ENCODE measurements around the gene PLCL1. TPM values are rescaled to one million over a fixed set of nuclear protein-coding genes. Genes with fewer than 3 reads are reported as not detected.

PLCL1 gene
- total RNA-seq, 1 experiment from 2014 or later: 0.07 TPM

GRCh38 chr2:198066597-198066996, 262.2 kb downstream of the PLCL1 start:
- POLR2A ChIA-PET: no interaction called here
- DNase-seq (ENCODE audit: low spot score) (no peak), ATAC-seq (no peak)
- no peak for TF ChIP-seq SMAD4 (CRISPR knock-in tag; IDR thresholded peaks at IDR 0.05)
- TF ChIP-seq ZBTB21 (CRISPR knock-in tag; IDR thresholded peaks at IDR 0.05; ENCODE audit: borderline replicate concordance): no peak
- no peak for TF ChIP-seq ZNF232 (CRISPR knock-in tag; IDR thresholded peaks at IDR 0.05)
- TF ChIP-seq ZNF138 (CRISPR knock-in tag; conservative IDR thresholded peaks at IDR 0.05): no peak
- no peak for TF ChIP-seq MAX (CRISPR knock-in tag; IDR thresholded peaks at IDR 0.05)
- no peak for TF ChIP-seq SMAD3 (CRISPR knock-in tag; IDR thresholded peaks at IDR 0.05; ENCODE audit: borderline replicate concordance)
- Mint-ChIP-seq H3K4me1 (0 out of 2 replicates have a peak, but pooled peaks cover 5% of the 10 kb centered on the region), H3K4me3 (no peak overlapping the region), H3K36me3 (no peaks in the 10 kb centered on the region), H3K27me3 (ENCODE audit: low read depth) (no peaks in the 10 kb centered on the region), H3K9me3 (no peaks in the 10 kb centered on the region), H3K27ac (no peak overlapping the region)
- CTCF ChIA-PET: no interaction called here

- H3K4me3 Mint-ChIP-seq: no peak overlapping the region
- no peaks in the 10 kb centered on the region for H3K9me3 Mint-ChIP-seq
- DNase-seq (ENCODE audit: low spot score) (no peak), ATAC-seq (no peak)
- POLR2A ChIA-PET: no interaction called here
- no peaks in the 10 kb centered on the region for H3K27me3 Mint-ChIP-seq (ENCODE audit: low read depth)
- CTCF ChIA-PET: no interaction called here
- TF ChIP-seq MLX (CRISPR knock-in tag; IDR thresholded peaks at IDR 0.05) (no peak), KAT7 (CRISPR knock-in tag; IDR thresholded peaks at IDR 0.05; ENCODE audit: borderline replicate concordance) (no peak), ZNF219 (CRISPR knock-in tag; IDR thresholded peaks at IDR 0.05; ENCODE audit: borderline replicate concordance) (no peak), ZNF121 (CRISPR knock-in tag; IDR thresholded peaks at IDR 0.05) (no peak), ZNF263 (CRISPR knock-in tag; IDR thresholded peaks at IDR 0.05; ENCODE audit: low read depth) (no peak), ELF4 (CRISPR knock-in tag; IDR thresholded peaks at IDR 0.05; ENCODE audit: low read depth) (no peak), ATF1 (CRISPR knock-in tag; IDR thresholded peaks at IDR 0.05) (no peak), ZNF512 (CRISPR knock-in tag; IDR thresholded peaks at IDR 0.05; ENCODE audit: borderline replicate concordance) (no peak), ZNF532 (CRISPR knock-in tag; IDR thresholded peaks at IDR 0.05; ENCODE audit: borderline replicate concordance) (no peak)
- TF ChIP-seq, protein P1, sequence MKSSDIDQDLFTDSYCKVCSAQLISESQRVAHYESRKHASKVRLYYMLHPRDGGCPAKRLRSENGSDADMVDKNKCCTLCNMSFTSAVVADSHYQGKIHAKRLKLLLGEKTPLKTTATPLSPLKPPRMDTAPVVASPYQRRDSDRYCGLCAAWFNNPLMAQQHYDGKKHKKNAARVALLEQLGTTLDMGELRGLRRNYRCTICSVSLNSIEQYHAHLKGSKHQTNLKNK (CRISPR knock-in tag; IDR thresholded peaks at IDR 0.05): no peak
- H3K4me1 Mint-ChIP-seq: peaks cover 3% of the 10 kb centered on the region; the same call in 1 of the 2 replicates
- no peak overlapping the region for H3K27ac Mint-ChIP-seq
- H3K36me3 Mint-ChIP-seq: no peaks in the 10 kb centered on the region
Observed at GRCh38 chr2:198072655-198073054, 268.3 kb downstream of the PLCL1 start.

- ChIA-PET CTCF (no interaction called here), POLR2A (no interaction called here)
- ATAC-seq: no peak
- no peak for TF ChIP-seq ZNF138 (CRISPR knock-in tag; conservative IDR thresholded peaks at IDR 0.05)
- TF ChIP-seq NFYB (CRISPR knock-in tag; conservative IDR thresholded peaks at IDR 0.05; ENCODE audit: low read depth): no peak
- TF ChIP-seq ZBTB21 (CRISPR knock-in tag; IDR thresholded peaks at IDR 0.05; ENCODE audit: borderline replicate concordance): no peak
- TF ChIP-seq FOXP1 (CRISPR knock-in tag; IDR thresholded peaks at IDR 0.05; ENCODE audit: borderline replicate concordance): no peak
- TF ChIP-seq PRRX2 (CRISPR knock-in tag; IDR thresholded peaks at IDR 0.05): no peak
- no peak for TF ChIP-seq CBFB (CRISPR knock-in tag; IDR thresholded peaks at IDR 0.05; ENCODE audit: low read depth)
- TF ChIP-seq, protein P2, sequence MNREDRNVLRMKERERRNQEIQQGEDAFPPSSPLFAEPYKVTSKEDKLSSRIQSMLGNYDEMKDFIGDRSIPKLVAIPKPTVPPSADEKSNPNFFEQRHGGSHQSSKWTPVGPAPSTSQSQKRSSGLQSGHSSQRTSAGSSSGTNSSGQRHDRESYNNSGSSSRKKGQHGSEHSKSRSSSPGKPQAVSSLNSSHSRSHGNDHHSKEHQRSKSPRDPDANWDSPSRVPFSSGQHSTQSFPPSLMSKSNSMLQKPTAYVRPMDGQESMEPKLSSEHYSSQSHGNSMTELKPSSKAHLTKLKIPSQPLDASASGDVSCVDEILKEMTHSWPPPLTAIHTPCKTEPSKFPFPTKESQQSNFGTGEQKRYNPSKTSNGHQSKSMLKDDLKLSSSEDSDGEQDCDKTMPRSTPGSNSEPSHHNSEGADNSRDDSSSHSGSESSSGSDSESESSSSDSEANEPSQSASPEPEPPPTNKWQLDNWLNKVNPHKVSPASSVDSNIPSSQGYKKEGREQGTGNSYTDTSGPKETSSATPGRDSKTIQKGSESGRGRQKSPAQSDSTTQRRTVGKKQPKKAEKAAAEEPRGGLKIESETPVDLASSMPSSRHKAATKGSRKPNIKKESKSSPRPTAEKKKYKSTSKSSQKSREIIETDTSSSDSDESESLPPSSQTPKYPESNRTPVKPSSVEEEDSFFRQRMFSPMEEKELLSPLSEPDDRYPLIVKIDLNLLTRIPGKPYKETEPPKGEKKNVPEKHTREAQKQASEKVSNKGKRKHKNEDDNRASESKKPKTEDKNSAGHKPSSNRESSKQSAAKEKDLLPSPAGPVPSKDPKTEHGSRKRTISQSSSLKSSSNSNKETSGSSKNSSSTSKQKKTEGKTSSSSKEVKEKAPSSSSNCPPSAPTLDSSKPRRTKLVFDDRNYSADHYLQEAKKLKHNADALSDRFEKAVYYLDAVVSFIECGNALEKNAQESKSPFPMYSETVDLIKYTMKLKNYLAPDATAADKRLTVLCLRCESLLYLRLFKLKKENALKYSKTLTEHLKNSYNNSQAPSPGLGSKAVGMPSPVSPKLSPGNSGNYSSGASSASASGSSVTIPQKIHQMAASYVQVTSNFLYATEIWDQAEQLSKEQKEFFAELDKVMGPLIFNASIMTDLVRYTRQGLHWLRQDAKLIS (CRISPR knock-in tag; IDR thresholded peaks at IDR 0.05; ENCODE audit: borderline replicate concordance): no peak
Observed at GRCh38 chr2:198073253-198073652, 268.9 kb downstream of the PLCL1 start.

More at GRCh38 chr2:198073253-198073652, 268.9 kb downstream of the PLCL1 start:
- Mint-ChIP-seq H3K4me1 (peaks cover 3% of the 10 kb centered on the region; the same call in 1 of the 2 replicates), H3K36me3 (no peaks in the 10 kb centered on the region), H3K9me3 (no peaks in the 10 kb centered on the region), H3K27ac (no peak overlapping the region), H3K4me3 (no peak overlapping the region), H3K27me3 (ENCODE audit: low read depth) (no peaks in the 10 kb centered on the region)
- no peak for DNase-seq (ENCODE audit: low spot score)

Measured in WTC11 (cell line).